K562 (cell line): ENCODE measurements around the gene CREB3L4. TPM values are rescaled to one million over a fixed set of nuclear protein-coding genes. Genes with fewer than 3 reads are reported as not detected.

Source experiments
- AFF1 ChIP-seq, 2 experiments: fragments of 450-650 bp; IDR thresholded peaks; 2 replicates each; pipeline ENCODE4 v1.6.1; 2018; ENCODE audit warnings: mild to moderate bottlenecking in 2 of 2, low read depth in 1 of 2; ENCODE audit not compliant: partially characterized antibody in 2 of 2
- BHLHE40 ChIP-seq: IDR thresholded peaks from 2 replicates; pipeline ENCODE4 v1.6.1; 2011; ENCODE audit warnings: low read length, improper control_type of control experiment
- ELF1 ChIP-seq: fragments of 200-800 bp; sonication (Bioruptor generic); IDR thresholded peaks from 2 replicates; pipeline ENCODE4 v1.6.1; 2016; ENCODE audit warnings: missing genetic modification characterization, missing compliant biosample characterization
- ELF4 ChIP-seq: fragments of 450-650 bp; formaldehyde crosslinking; IDR thresholded peaks from 2 replicates; pipeline ENCODE4 v1.4.0; 2022; ENCODE audit warnings: missing genetic modification characterization
- FOXM1 ChIP-seq, 2 experiments: fragments of 450-650 bp in 1 of 2; sonication (generic) in 1 of 2; formaldehyde crosslinking in 1 of 2; IDR thresholded peaks; 2 replicates each; pipeline versions ENCODE4 v1.6.1 to v1.9.0; 2017 to 2022; ENCODE audit warnings: low read depth in 2 of 2, mild to moderate bottlenecking in 2 of 2, missing genetic modification reagents in 1 of 2, moderate library complexity in 1 of 2
- GATAD2A ChIP-seq: fragments of 450-650 bp; IDR thresholded peaks from 2 replicates; pipeline ENCODE4 v1.6.1; 2017
- KAT7 ChIP-seq: sonication (generic); formaldehyde crosslinking; IDR thresholded peaks from 2 replicates; pipeline ENCODE4 v1.8.0; 2022; ENCODE audit warnings: missing genetic modification reagents, mild to moderate bottlenecking, borderline replicate concordance
- MLLT1 ChIP-seq, 2 experiments: fragments of 450-650 bp; IDR thresholded peaks; 2 replicates each; pipeline ENCODE4 v1.6.1; 2016
- PHF20 ChIP-seq: fragments of 450-650 bp; IDR thresholded peaks from 2 replicates; pipeline ENCODE4 v1.6.1; 2018; ENCODE audit not compliant: partially characterized antibody
- PTTG1 ChIP-seq: fragments of 450-650 bp; IDR thresholded peaks from 2 replicates; pipeline ENCODE4 v1.6.1; 2016; ENCODE audit warnings: low read depth, mild to moderate bottlenecking, missing genetic modification characterization, missing compliant biosample characterization
- SAFB ChIP-seq: fragments of 200-400 bp; formaldehyde crosslinking; IDR thresholded peaks from 2 replicates; pipeline ENCODE4 v1.6.1; 2017; ENCODE audit warnings: low read depth, low read length, borderline replicate concordance
- TEAD1 ChIP-seq, 2 experiments: fragments of 450-650 bp in 1 of 2; sonication (generic) in 1 of 2; formaldehyde crosslinking; IDR thresholded peaks; 2 replicates each; pipeline versions ENCODE4 v1.4.0 to v1.8.0; 2020 to 2022; ENCODE audit warnings: mild to moderate bottlenecking in 2 of 2, missing genetic modification reagents in 1 of 2
- VEZF1 ChIP-seq: fragments of 200-800 bp; sonication (Bioruptor generic); IDR thresholded peaks from 2 replicates; pipeline ENCODE4 v1.6.1; 2017; ENCODE audit warnings: missing genetic modification characterization, missing compliant biosample characterization
- ZBED1 ChIP-seq: IDR thresholded peaks from 2 replicates; pipeline ENCODE4 v1.6.1; 2014
- ZBTB43 ChIP-seq: sonication (generic); formaldehyde crosslinking; IDR thresholded peaks from 2 replicates; pipeline ENCODE4 v1.8.0; 2023; ENCODE audit warnings: mild to moderate bottlenecking, missing genetic modification reagents
- ZFX ChIP-seq: sonication (generic); formaldehyde crosslinking; IDR thresholded peaks from 2 replicates; pipeline ENCODE4 v1.8.0; 2022; ENCODE audit warnings: mild to moderate bottlenecking, missing genetic modification reagents, moderate library complexity
- ZNF512 ChIP-seq: IDR thresholded peaks from 2 replicates; pipeline ENCODE4 v1.6.1; 2016; ENCODE audit warnings: missing genetic modification characterization, missing compliant biosample characterization
- polyA plus RNA-seq, 8 experiments: library from polyadenylated mRNA; depleted of rRNA in 4 of 8; stranded (reverse) in 5 of 8; unstranded in 3 of 8; fragments of >200 nt; fragmentation: Nextera tagmentation in 2 of 8; fragmentation: Illumina TruSeq in 1 of 8; extraction: Ambion mirVana in 2 of 8; extraction: Trizol in 1 of 8; gene quantifications; 2 replicates each; pipeline versions ENCODE4 v1.2.1 to v1.2.3, GENCODE V29; 2011 to 2014; ENCODE audit warnings: inconsistent platforms in 1 of 8, missing spikeins in 1 of 8
- total RNA-seq, 7 experiments: library from RNA; depleted of rRNA in 6 of 7; stranded (reverse); fragments of >200 nt in 6 of 7; fragmentation: Illumina TruSeq in 2 of 7; extraction: Trizol in 2 of 7; gene quantifications; 2 replicates each; pipeline versions ENCODE4 v1.2.1 to v1.2.3, GENCODE V29; 2011 to 2021; ENCODE audit warnings: low replicate concordance in 1 of 7

The CREB3L4 gene
- total and polyA plus RNA-seq, 9 of the 15 experiments (the other 6 are each of a cell fraction or from before 2014, with no cell fraction given) = 9.9 to 18.6 (median 13.9) TPM

GRCh38 chr1:153990468-153991150 is 22.9 kb downstream of the CREB3L4 start, which contains the start of gene RPS27 (continued):
- TF ChIP-seq MLLT1 (IDR thresholded peaks at IDR 0.05) (peak; percentile 87 to 90), VEZF1 (CRISPR knock-in tag) (peak; percentile 36; the same call in 1 of the 2 replicates), ZFX (peak; percentile 93), PTTG1 (tag) (0 out of 2 replicates have a peak, but pooled peaks have one; percentile 45), BHLHE40 (no peak), ZNF512 (tag) (no peak), TEAD1 (CRISPR knock-in tag; IDR thresholded peaks at IDR 0.05) (peak in 1 of 2 experiments; percentile 86; a peak in 2 of 4 replicates), PHF20 (peak; percentile 89), KAT7 (CRISPR knock-in tag) (peak; percentile 45; the same call in 1 of the 2 replicates), GATAD2A (peak; percentile 66; the same call in 1 of the 2 replicates), ELF4 (CRISPR knock-in tag) (peak; percentile 91), SAFB (no peak), ELF1 (tag) (peak; percentile 97), ZBED1 (peak; percentile 67; the same call in 1 of the 2 replicates), AFF1 (IDR thresholded peaks at IDR 0.05; ENCODE audit: low read depth in 1 of 2, partially characterized antibody in 2 of 2) (peak; percentile 65 to 90), FOXM1 (IDR thresholded peaks at IDR 0.05; ENCODE audit: low read depth) (no peak), FOXM1 (CRISPR knock-in tag; IDR thresholded peaks at IDR 0.05; ENCODE audit: low read depth) (peak; percentile 31; the same call in 1 of the 2 replicates), ZBTB43 (CRISPR knock-in tag) (0 out of 2 replicates have a peak, but pooled peaks have one; percentile 31)
